Psoas muscle (tissue), 8 donors: ENCODE data around the gene EXTL1. TPM values are rescaled to one million over a fixed set of nuclear protein-coding genes. Genes with fewer than 3 reads are reported as not detected.

Experiments used
- ATAC-seq, 4 donors: fragments of 200-7000 bp; cut with Tn5 transposase; one replicate each; pipeline ENCODE4 v1.9.1; 2020; ENCODE audit warnings: moderate library complexity in 3 of 4, mild to moderate bottlenecking in 2 of 4
- DNase-seq, 2 donors: peaks; one replicate each; pipeline ENCODE4 v3.0.0-alpha.2; 2020
- H3K27ac ChIP-seq: fragments of 200-600 bp; one replicate; pipeline ENCODE4 v1.8.0; 2022
- H3K27me3 ChIP-seq, 3 donors: fragments of 200-600 bp in 1 of 3; one replicate each; pipeline versions ENCODE4 v1.6.1 to v1.8.0; 2013 to 2022; ENCODE audit warnings: low read length in 2 of 3, mild to moderate bottlenecking in 2 of 3, moderate library complexity in 1 of 3; ENCODE audit not compliant: insufficient read depth in 3 of 3
- H3K36me3 ChIP-seq, 2 donors: fragments of 200-600 bp in 1 of 2; one replicate each; pipeline versions ENCODE4 v1.6.1 to v1.8.0; 2013 to 2022; ENCODE audit warnings: low read depth in 1 of 2, mild to moderate bottlenecking in 1 of 2, moderate library complexity in 1 of 2; ENCODE audit not compliant: insufficient read depth in 1 of 2
- H3K4me1 ChIP-seq: fragments of 200-600 bp; one replicate; pipeline ENCODE4 v1.8.0; 2022
- H3K4me3 ChIP-seq: fragments of 200-600 bp; one replicate; pipeline ENCODE4 v1.8.0; 2022; ENCODE audit warnings: mild to moderate bottlenecking
- H3K9me3 ChIP-seq: fragments of 200-600 bp; one replicate; pipeline ENCODE4 v1.8.0; 2022
- CTCF ChIP-seq: fragments of 200-600 bp; IDR thresholded peaks from one replicate; pipeline ENCODE4 v1.8.0; 2022; ENCODE audit warnings: antibody characterized with exemption
- WGBS, 3 donors: extraction: QIAGEN DNeasy Blood & Tissue Kit; methylation state at CpG; one replicate each; pipeline versions ENCODE4 v1.1.6 to v1.1.7; 2013; 5-methylcytosine and 5-hydroxymethylcytosine counted together
- intact Hi-C, 2 donors: fragments of 100-400 bp; cut with DNase I; formaldehyde crosslinking; loops; one replicate each; pipeline versions ENCODE4 v1.11.0 to v1.14.2; 2022
- polyA plus RNA-seq, 3 donors: library from polyadenylated mRNA; stranded (reverse); fragments of 200-250 nt; gene quantifications; one replicate each; pipeline ENCODE4 v1.2.3, GENCODE V29; 2013
- total RNA-seq, 4 donors: library from RNA; stranded (reverse); fragmentation: NEBNext Ultra II Directional in 2 of 4; extraction: Animal tissue kit (Norgen Biotek cat#: 25700) in 2 of 4; gene quantifications; one replicate each; pipeline versions ENCODE4 v1.2.1 to v1.2.4, GENCODE V29; 2021 to 2023
- donor health status: healthy with polysubstance abuse.
- donor health status: DM: no; HTN: no; CAD: no; lungs with moderate emphysema.
- donor health status: Bipolar disorder and iron deficiency.
- donor health status: healthy.
- donor health status: DM: yes; HTN: yes; CAD: no.
- donor health status: DM: no; HTN: no; CAD: no.
- donor health status: DM: no; HTN: no; CAD: no.
- donor health status: DM: yes; HTN: yes; CAD: no.

Gene EXTL1
- total and polyA plus RNA-seq, 7 donors, result 0.39 to 4.6 (median 1.1) TPM

- Histone ChIP-seq H3K36me3 (no peaks in the 10 kb centered on the region), H3K9me3 (no peaks in the 10 kb centered on the region), H3K4me3 (peak overlapping the region; percentile 80), H3K4me1 (peaks cover 35% of the 10 kb centered on the region), H3K27ac (peak overlapping the region; percentile 94), H3K27me3 (no peaks in the 10 kb centered on the region)
- DNase-seq, result no peak
- ATAC-seq, result no peak
- intact Hi-C loops, result loop anchor here (5.0 kb wide), 3 partner anchors 58 to 128 kb away; no protein-coding TSS in a partner anchor
- WGBS, 3 donors, result 16 to 22% (median 19%) methylated on average over 13 to 15 of the region's 15 CpGs
- no peak for TF ChIP-seq CTCF
These were observed 13.1 kb downstream of the EXTL1 start for GRCh38 chr1:26034504-26035202.

- intact Hi-C loops, result loop anchor here (5.0 kb wide), 3 partner anchors 57 to 127 kb away; no protein-coding TSS in a partner anchor
- peak; percentile 75 to 80 (median 78) for ATAC-seq
- no peak for TF ChIP-seq CTCF
- WGBS, 3 donors, result 0 to 1% (median 1%) methylated on average over 53 to 60 of the region's 60 CpGs
- Histone ChIP-seq H3K9me3 (no peaks in the 10 kb centered on the region), H3K27ac (peak overlapping the region; percentile 94), H3K4me3 (peak overlapping the region; percentile 80), H3K27me3 (no peaks in the 10 kb centered on the region), H3K36me3 (no peaks in the 10 kb centered on the region), H3K4me1 (peaks cover 35% of the 10 kb centered on the region)
- DNase-seq, result peak; percentile 94 to 97
These were observed 13.8 kb downstream of the EXTL1 start for GRCh38 chr1:26035203-26035958.

- 2 to 3% (median 3%) methylated on average over 34 to 39 of the region's 39 CpGs for WGBS, 3 donors
- TF ChIP-seq CTCF, result peak; percentile 100
- Histone ChIP-seq H3K4me3 (peak overlapping the region; percentile 80), H3K4me1 (peaks cover 35% of the 10 kb centered on the region), H3K9me3 (no peaks in the 10 kb centered on the region), H3K27ac (peak overlapping the region; percentile 94), H3K36me3 (no peaks in the 10 kb centered on the region), H3K27me3 (no peaks in the 10 kb centered on the region)
- intact Hi-C loops, result loop anchor here (2.0 to 5.0 kb wide), 5 partner anchors 31 to 126 kb away; partner anchors contain the start of gene TRIM63 (in 1 of the 2)
- peak; percentile 87 to 96 for DNase-seq
- peak; percentile 80 to 88 (median 82) for ATAC-seq
These were observed 14.6 kb downstream of the EXTL1 start for GRCh38 chr1:26035959-26036755.

- intact Hi-C loops, result loop anchor here (2.0 to 5.0 kb wide), 5 partner anchors 30 to 125 kb away; partner anchors contain the start of gene TRIM63 (in 1 of the 2)
- DNase-seq, result no peak
These were observed 15.2 kb downstream of the EXTL1 start for GRCh38 chr1:26036756-26037281.

More at GRCh38 chr1:26036756-26037281, 15.2 kb downstream of the EXTL1 start:
- Histone ChIP-seq H3K9me3 (no peaks in the 10 kb centered on the region), H3K4me1 (peaks cover 35% of the 10 kb centered on the region), H3K27ac (peak overlapping the region; percentile 94), H3K27me3 (no peaks in the 10 kb centered on the region), H3K36me3 (no peaks in the 10 kb centered on the region), H3K4me3 (peak overlapping the region; percentile 80)
- 30 to 47% (median 44%) methylated on average over 9 to 10 of the region's 11 CpGs for WGBS, 3 donors
- peak; percentile 1 to 14 (median 10) for ATAC-seq
- no peak for TF ChIP-seq CTCF
